Caki2 (cell line): Measurements from ENCODE around the gene LEKR1. TPM values are rescaled to one million over a fixed set of nuclear protein-coding genes. Genes with fewer than 3 reads are reported as not detected.

Experiments
- total RNA-seq: library from RNA; depleted of rRNA; stranded (reverse); fragments of >200 nt; shearing (Covaris generic); gene quantifications from 2 replicates; pipeline ENCODE4 v1.2.3, GENCODE V29; 2014; ENCODE audit warnings: low replicate concordance; rRNA removed

The LEKR1 gene
- total RNA-seq, 1 experiment from 2014 or later, result not detected

Other genes starting within 250 kb of the LEKR1 start
- 14.3 and 16.5 TPM in 2 replicates for gene TIPARP, start 151.8 kb upstream of the LEKR1 start, total RNA-seq